H1 (cell line): ENCODE data around the gene DNAL4. TPM values are rescaled to one million over a fixed set of nuclear protein-coding genes. Genes with fewer than 3 reads are reported as not detected.

ENCODE experiments used
- CTCF ChIA-PET: fragments of 300-600 bp; sonication (Branson Sonifier 250); formaldehyde crosslinking; loops from one replicate; lab custom pipeline; 2021; ENCODE audit not compliant: partially characterized antibody; lab: Charles Lee
- POLR2A ChIA-PET: fragments of 300-600 bp; sonication (Branson Sonifier 250); formaldehyde crosslinking; loops from one replicate; lab custom pipeline; 2021; ENCODE audit warnings: inconsistent platforms; ENCODE audit not compliant: partially characterized antibody; lab: Charles Lee
- DNase-seq, 2 experiments: peaks; one replicate each; pipeline versions ENCODE4 v3.0.0 to v3.0.0-alpha.2; 2010 to 2022; ENCODE audit warnings: low spot score in 2 of 2, low read depth in 1 of 2, mixed read lengths in 1 of 2
- FAIRE-seq: peaks from 2 replicates; lab custom pipeline; 2011; peaks lifted over from hg19 to GRCh38; lab: Jason Lieb, UNC
- H2AFZ ChIP-seq: 2 replicates; pipeline ENCODE4 v1.8.1; 2012; ENCODE audit warnings: low read length, inconsistent platforms
- H2AK5ac ChIP-seq: 2 replicates; pipeline ENCODE4 v1.6.1; 2013; ENCODE audit warnings: low read depth, low read length
- H2BK120ac ChIP-seq: replicated peaks from 2 replicates; pipeline ENCODE3; 2013; ENCODE audit warnings: low read depth, low read length, inconsistent platforms
- H2BK12ac ChIP-seq: 2 replicates; pipeline ENCODE4 v1.6.1; 2013; ENCODE audit warnings: low read depth, low read length
- H2BK15ac ChIP-seq: 2 replicates; pipeline ENCODE4 v1.6.1; 2013; ENCODE audit warnings: low read length
- H2BK20ac ChIP-seq: 2 replicates; pipeline ENCODE4 v1.6.1; 2013; ENCODE audit warnings: low read length
- H2BK5ac ChIP-seq: 2 replicates; pipeline ENCODE4 v1.6.1; 2013; ENCODE audit warnings: low read depth, low read length
- H3K14ac ChIP-seq: 2 replicates; pipeline ENCODE4 v1.6.1; 2013; ENCODE audit warnings: inconsistent platforms; ENCODE audit not compliant: insufficient read length
- H3K18ac ChIP-seq: 2 replicates; pipeline ENCODE4 v1.6.1; 2013; ENCODE audit warnings: low read length; ENCODE audit errors: extremely low read depth
- H3K23ac ChIP-seq: 2 replicates; pipeline ENCODE4 v1.6.1; 2013; ENCODE audit warnings: inconsistent platforms; ENCODE audit not compliant: insufficient read length
- H3K23me2 ChIP-seq: 2 replicates; pipeline ENCODE4 v1.6.1; 2013; ENCODE audit warnings: low read depth, low read length
- H3K27ac ChIP-seq: 2 replicates; pipeline ENCODE4 v1.6.1; 2011; ENCODE audit warnings: low read depth, low read length, inconsistent platforms
- H3K27me3 ChIP-seq, 4 experiments: replicated peaks in 1 of 4; 1 replicate in 1 of 4; 2 replicates in 3 of 4; pipeline versions ENCODE4 v1.6.1 to v1.8.1; 2011 to 2013; ENCODE audit warnings: low read length in 3 of 4, mild to moderate bottlenecking in 3 of 4, inconsistent platforms in 2 of 4, mixed read lengths in 2 of 4, moderate library complexity in 1 of 4; ENCODE audit not compliant: control insufficient read depth in 3 of 4, insufficient read depth in 3 of 4; ENCODE audit errors: extremely low read depth in 1 of 4
- H3K36me3 ChIP-seq, 4 experiments: 2 replicates each; pipeline versions ENCODE4 v1.6.1 to v1.8.1; 2011 to 2013; ENCODE audit warnings: mild to moderate bottlenecking in 4 of 4, low read length in 3 of 4, moderate library complexity in 2 of 4, control low read depth in 1 of 4, inconsistent platforms in 1 of 4; ENCODE audit not compliant: insufficient read depth in 4 of 4, control insufficient read depth in 2 of 4
- H3K4ac ChIP-seq: replicated peaks from 2 replicates; pipeline ENCODE3; 2013; ENCODE audit warnings: low read length, low read depth, mixed read lengths, inconsistent platforms; ENCODE audit not compliant: insufficient read length
- H3K4me1 ChIP-seq, 4 experiments: replicated peaks in 1 of 4; 1 replicate in 1 of 4; 2 replicates in 3 of 4; pipeline versions ENCODE4 v1.6.1 to v1.8.1; 2011 to 2013; ENCODE audit warnings: low read length in 3 of 4, inconsistent platforms in 2 of 4, mixed read lengths in 1 of 4; ENCODE audit not compliant: insufficient read depth in 4 of 4, control insufficient read depth in 3 of 4
- H3K4me2 ChIP-seq, 2 experiments: 2 replicates each; pipeline versions ENCODE4 v1.6.1 to v1.8.1; 2011 to 2013; ENCODE audit warnings: low read depth in 2 of 2, low read length in 2 of 2, control low read depth in 1 of 2, inconsistent platforms in 1 of 2, mild to moderate bottlenecking in 1 of 2; ENCODE audit not compliant: insufficient read depth in 1 of 2
- H3K4me3 ChIP-seq, 4 experiments: fragments of 200-600, 300-600 bp in 1 of 4; sonication (generic), shearing (Covaris generic), sonication (Bioruptor Twin) in 1 of 4; 2 replicates each; pipeline versions ENCODE4 v1.5.1 to v1.8.1; 2011 to 2016; ENCODE audit warnings: low read length in 4 of 4, low read depth in 3 of 4, control low read depth in 2 of 4, inconsistent platforms in 2 of 4, mild to moderate bottlenecking in 2 of 4, mixed read lengths in 1 of 4, moderate library complexity in 1 of 4; ENCODE audit not compliant: insufficient read depth in 2 of 4; ENCODE audit errors: extremely low read depth in 1 of 4
- H3K56ac ChIP-seq: replicated peaks from 2 replicates; pipeline ENCODE3; 2013; ENCODE audit warnings: low read depth, mild to moderate bottlenecking, mixed read lengths, low read length, inconsistent platforms; ENCODE audit not compliant: insufficient read length
- H3K79me1 ChIP-seq: 2 replicates; pipeline ENCODE4 v1.6.1; 2013; ENCODE audit warnings: low read depth, low read length, control low read depth
- H3K79me2 ChIP-seq, 2 experiments: 2 replicates each; pipeline versions ENCODE4 v1.6.1 to v1.8.1; 2012 to 2013; ENCODE audit warnings: low read length in 2 of 2, mild to moderate bottlenecking in 2 of 2, inconsistent platforms in 1 of 2; ENCODE audit not compliant: insufficient read depth in 2 of 2, control insufficient read depth in 1 of 2
- H3K9ac ChIP-seq, 4 experiments: replicated peaks in 1 of 4; 1 replicate in 1 of 4; 2 replicates in 3 of 4; pipeline versions ENCODE4 v1.6.1 to v1.8.1; 2011 to 2013; ENCODE audit warnings: low read depth in 3 of 4, low read length in 3 of 4, control low read depth in 2 of 4, mild to moderate bottlenecking in 2 of 4, moderate library complexity in 2 of 4, inconsistent platforms in 1 of 4; ENCODE audit errors: extremely low read depth in 1 of 4
- H3K9me3 ChIP-seq, 2 experiments: 2 replicates each; pipeline versions ENCODE4 v1.6.1 to v1.8.1; 2012 to 2013; ENCODE audit warnings: mild to moderate bottlenecking in 2 of 2, moderate library complexity in 2 of 2, control low read depth in 1 of 2, inconsistent platforms in 1 of 2, low read depth in 1 of 2, low read length in 1 of 2, mixed read lengths in 1 of 2; ENCODE audit not compliant: insufficient read depth in 2 of 2
- H4K20me1 ChIP-seq, 2 experiments: replicated peaks in 1 of 2; 2 replicates each; pipeline versions ENCODE3 to v1.8.1; 2011 to 2013; ENCODE audit warnings: inconsistent platforms in 2 of 2, low read length in 2 of 2, mild to moderate bottlenecking in 1 of 2; ENCODE audit not compliant: insufficient read depth in 2 of 2, control insufficient read depth in 1 of 2
- H4K5ac ChIP-seq: 2 replicates; pipeline ENCODE4 v1.6.1; 2013; ENCODE audit warnings: low read length, low read depth, mixed read lengths, inconsistent platforms; ENCODE audit not compliant: insufficient read length
- H4K8ac ChIP-seq: 2 replicates; pipeline ENCODE4 v1.8.0; 2013; ENCODE audit warnings: mild to moderate bottlenecking, moderate library complexity, low read length, inconsistent platforms; ENCODE audit not compliant: insufficient read depth; ENCODE audit errors: extremely low read depth
- H4K91ac ChIP-seq: replicated peaks from 2 replicates; pipeline ENCODE3; 2013; ENCODE audit warnings: low read length, mixed read lengths, inconsistent platforms; ENCODE audit not compliant: insufficient read length
- CEBPB ChIP-seq: IDR thresholded peaks from 2 replicates; pipeline ENCODE4 v1.6.1; 2012; ENCODE audit warnings: low read depth, low read length
- EGR1 ChIP-seq: IDR thresholded peaks from 2 replicates; pipeline ENCODE4 v1.6.1; 2011; ENCODE audit warnings: low read depth, low read length, borderline replicate concordance
- EP300 ChIP-seq, 2 experiments: IDR thresholded peaks; 1 replicate in 1 of 2; 2 replicates in 1 of 2; pipeline ENCODE4 v1.6.1; 2011 to 2012; ENCODE audit warnings: low read depth in 2 of 2, low read length in 2 of 2, mild to moderate bottlenecking in 2 of 2, borderline replicate concordance in 1 of 2, inconsistent platforms in 1 of 2, moderate library complexity in 1 of 2
- KDM4A ChIP-seq: IDR thresholded peaks from one replicate; pipeline ENCODE4 v1.7.1; 2012; ENCODE audit warnings: low read depth, mild to moderate bottlenecking, moderate library complexity, low read length, inconsistent platforms; ENCODE audit not compliant: severe bottlenecking
- POLR2AphosphoS5 ChIP-seq: IDR thresholded peaks from 2 replicates; pipeline ENCODE4 v1.6.1; 2011; ENCODE audit warnings: low read depth, low read length
- SIN3A ChIP-seq, 2 experiments: IDR thresholded peaks in 1 of 2; conservative IDR thresholded peaks in 1 of 2; 2 replicates each; pipeline ENCODE4 v1.6.1; 2011 to 2012; ENCODE audit warnings: low read length in 2 of 2, improper control_type of control experiment in 1 of 2, low read depth in 1 of 2, mild to moderate bottlenecking in 1 of 2
- TAF7 ChIP-seq: optimal IDR thresholded peaks from 2 replicates; pipeline ENCODE3; 2011; ENCODE audit warnings: low read depth, mild to moderate bottlenecking, inconsistent platforms, low read length, moderate library complexity, borderline replicate concordance
- WGBS, 2 experiments: shearing (Covaris generic) in 1 of 2; methylation state at CpG; one replicate each; pipeline versions ENCODE4 v1.1.6 to v1.1.7; 2013 to 2015; ENCODE audit warnings: low lambda C conversion rate in 2 of 2, mixed read lengths in 2 of 2, inconsistent platforms in 1 of 2, low coverage in 1 of 2, missing lambda C conversion rate in 1 of 2; ENCODE audit not compliant: insufficient replicate concordance in 2 of 2, insufficient coverage in 1 of 2, insufficient read length in 1 of 2; ENCODE audit errors: extremely low coverage in 1 of 2, missing lambda C conversion rate in 1 of 2; 5-methylcytosine and 5-hydroxymethylcytosine counted together
- polyA plus RNA-seq, 7 experiments: library from polyadenylated mRNA; depleted of rRNA in 3 of 7; stranded (reverse) in 5 of 7; unstranded in 2 of 7; fragments of >200 nt in 5 of 7; fragments of 200-250 nt in 2 of 7; gene quantifications; 1 replicate in 5 of 7; 2 replicates in 1 of 7; 4 replicates in 1 of 7; pipeline versions ENCODE4 v1.2.1 to v1.2.3, GENCODE V29; 2011 to 2013; ENCODE audit warnings: missing spikeins in 2 of 7, mixed read lengths in 2 of 7
- total RNA-seq: library from RNA; stranded (reverse); fragmentation: NEBNext Ultra II Directional; extraction: Animal tissue kit (Norgen Biotek cat#: 25700); gene quantifications from 2 replicates; pipeline ENCODE4 v1.2.1, GENCODE V29; 2021
- TF ChIP-seq, protein P1 (sequence below): IDR thresholded peaks from 2 replicates; pipeline ENCODE4 v1.6.1; 2012; ENCODE audit warnings: inconsistent platforms
- TF ChIP-seq, protein P2 (sequence below), 3 experiments: IDR thresholded peaks; 1 replicate in 2 of 3; 2 replicates in 1 of 3; pipeline versions ENCODE4 v1.5.1 to v1.6.1; 2011; ENCODE audit warnings: low read length in 3 of 3, mild to moderate bottlenecking in 3 of 3, inconsistent platforms in 2 of 3, low read depth in 1 of 3, moderate library complexity in 1 of 3; ENCODE audit not compliant: insufficient read depth in 1 of 3; ENCODE audit errors: control extremely low read depth in 1 of 3

DNAL4 gene
- total and polyA plus RNA-seq, 2 of the 8 experiments (the other 6 are each of a cell fraction or from before 2014, with no cell fraction given) = 8.8 to 14.0 TPM

DNA sequence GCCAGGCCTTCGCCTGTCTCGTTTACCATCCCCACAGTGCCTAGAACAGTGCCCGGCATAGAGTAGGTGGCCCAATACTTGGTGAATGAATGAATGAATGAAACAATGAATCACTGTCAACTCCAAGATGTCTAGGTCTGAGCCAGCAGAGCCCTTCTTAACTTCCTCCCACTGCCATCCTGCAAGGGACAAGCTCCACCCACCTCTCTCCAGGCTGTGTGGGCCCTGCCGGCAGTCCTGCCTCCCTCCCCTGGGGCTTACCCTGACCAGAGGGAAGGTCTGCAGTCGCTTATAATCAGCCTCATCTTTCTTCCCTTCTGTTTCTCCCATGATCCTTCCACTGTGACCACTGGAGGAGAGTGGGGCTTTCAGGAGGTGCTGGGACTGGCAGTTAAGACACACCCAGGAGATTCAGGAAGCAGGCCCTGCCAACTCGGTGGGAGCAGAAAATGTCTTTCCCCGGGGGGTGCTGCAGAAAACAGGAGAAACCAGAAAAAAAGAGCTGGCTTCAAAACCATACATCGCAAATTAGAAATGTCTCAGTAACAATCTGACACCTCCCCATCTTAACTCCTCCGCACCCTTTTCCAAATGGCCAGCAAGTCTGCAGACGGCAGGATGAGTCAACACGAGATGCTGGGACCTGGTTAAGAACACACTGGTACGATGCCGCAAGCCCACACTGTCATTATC lies 11.4 kb downstream of the DNAL4 start:
- Histone ChIP-seq H3K9me3 (no peaks in the 10 kb centered on the region), H2BK5ac (no peak overlapping the region), H3K79me2 (no peaks in the 10 kb centered on the region), H4K8ac (no peak overlapping the region), H4K5ac (no peak overlapping the region), H2BK12ac (no peak overlapping the region), H4K20me1 (peaks cover 0 to 1% of the 10 kb centered on the region in 2 experiments), H3K4ac (no peak overlapping the region), H3K56ac (no peak overlapping the region), H2BK120ac (no peak overlapping the region), H3K23ac (no peak overlapping the region), H3K14ac (no peak overlapping the region), H3K4me1 (peaks cover 0 to 4% (median 1%) of the 10 kb centered on the region in 4 experiments; a peak in 2 of 7 replicates), H3K79me1 (peaks cover 2% of the 10 kb centered on the region; the same call in 1 of the 2 replicates), H3K36me3 (no peaks in the 10 kb centered on the region), H3K4me3 (no peak overlapping the region), H2AK5ac (no peak overlapping the region), H2AFZ (no peak overlapping the region), H3K27ac (no peak overlapping the region), H3K18ac (no peak overlapping the region), H3K4me2 (no peak overlapping the region), H3K9ac (no peak overlapping the region), H3K23me2 (no peaks in the 10 kb centered on the region), H2BK20ac (no peak overlapping the region), H2BK15ac (no peak overlapping the region), H3K27me3 (no peaks in the 10 kb centered on the region; a peak in 1 of 7 replicates), H4K91ac (no peak overlapping the region)
- POLR2A ChIA-PET = interaction anchor here (0.5 to 1.4 kb wide), 5 partner anchors 10 to 38 kb away, joined by 3 to 4 read pairs (median 4); no protein-coding TSS in a partner anchor
- DNase-seq (no peak), FAIRE-seq (no peak)
- WGBS, 2 experiments = 86% methylated on average over 12 of the region's 13 CpGs; no CpG with 5 or more reads in 1 of the 2 experiments
- CTCF ChIA-PET = interaction anchor here (0.6 to 6.9 kb wide), 6 partner anchors 14 to 343 kb away, joined by 3 to 75 read pairs (median 3); no protein-coding TSS in a partner anchor
- TF ChIP-seq SIN3A (conservative IDR thresholded peaks at IDR 0.05 in 1 of 2, IDR thresholded peaks at IDR 0.05 in 1 of 2; ENCODE audit: low read depth in 1 of 2, low read length in 2 of 2) = no peak
- TF ChIP-seq, protein P1, sequence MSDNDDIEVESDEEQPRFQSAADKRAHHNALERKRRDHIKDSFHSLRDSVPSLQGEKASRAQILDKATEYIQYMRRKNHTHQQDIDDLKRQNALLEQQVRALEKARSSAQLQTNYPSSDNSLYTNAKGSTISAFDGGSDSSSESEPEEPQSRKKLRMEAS = no peak
- TF ChIP-seq CEBPB = no peak
- no peak for TF ChIP-seq EGR1
- no peak for TF ChIP-seq POLR2AphosphoS5
- TF ChIP-seq, protein P2, sequence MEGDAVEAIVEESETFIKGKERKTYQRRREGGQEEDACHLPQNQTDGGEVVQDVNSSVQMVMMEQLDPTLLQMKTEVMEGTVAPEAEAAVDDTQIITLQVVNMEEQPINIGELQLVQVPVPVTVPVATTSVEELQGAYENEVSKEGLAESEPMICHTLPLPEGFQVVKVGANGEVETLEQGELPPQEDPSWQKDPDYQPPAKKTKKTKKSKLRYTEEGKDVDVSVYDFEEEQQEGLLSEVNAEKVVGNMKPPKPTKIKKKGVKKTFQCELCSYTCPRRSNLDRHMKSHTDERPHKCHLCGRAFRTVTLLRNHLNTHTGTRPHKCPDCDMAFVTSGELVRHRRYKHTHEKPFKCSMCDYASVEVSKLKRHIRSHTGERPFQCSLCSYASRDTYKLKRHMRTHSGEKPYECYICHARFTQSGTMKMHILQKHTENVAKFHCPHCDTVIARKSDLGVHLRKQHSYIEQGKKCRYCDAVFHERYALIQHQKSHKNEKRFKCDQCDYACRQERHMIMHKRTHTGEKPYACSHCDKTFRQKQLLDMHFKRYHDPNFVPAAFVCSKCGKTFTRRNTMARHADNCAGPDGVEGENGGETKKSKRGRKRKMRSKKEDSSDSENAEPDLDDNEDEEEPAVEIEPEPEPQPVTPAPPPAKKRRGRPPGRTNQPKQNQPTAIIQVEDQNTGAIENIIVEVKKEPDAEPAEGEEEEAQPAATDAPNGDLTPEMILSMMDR (IDR thresholded peaks at IDR 0.05; ENCODE audit: control extremely low read depth in 1 of 3, insufficient read depth in 1 of 3, low read depth in 1 of 3, low read length in 3 of 3) = no peak
- no peak for TF ChIP-seq KDM4A
- no peak for TF ChIP-seq TAF7
- TF ChIP-seq EP300 (IDR thresholded peaks at IDR 0.05; ENCODE audit: borderline replicate concordance in 1 of 2, low read depth in 2 of 2, low read length in 2 of 2) = no peak
